ENCODE measurements around the gene TMBIM1. TPM values are rescaled to one million over a fixed set of nuclear protein-coding genes. Genes with fewer than 3 reads are reported as not detected.

TMBIM1 gene
- total and polyA plus RNA-seq, 2 donors (not counting 1 experiment from before 2014, with no cell fraction given), result 170 to 235 TPM

GRCh38 chr2:218294430-218295022 lies 2.2 kb upstream of the TMBIM1 start:
- Histone ChIP-seq H3K4me3 (replicated peaks in 1 of 4; ENCODE audit: control extremely low read depth in 1 of 4, insufficient read depth in 1 of 4, low read depth in 3 of 4, low read length in 4 of 4) (no peak overlapping the region), H3K79me2 (ENCODE audit: control insufficient read depth, insufficient read depth, low read length) (peaks cover 27% of the 10 kb centered on the region), H3K4me1 (ENCODE audit: control insufficient read depth, extremely low read depth, insufficient read depth, low read length) (peaks cover 16% of the 10 kb centered on the region), H3K4me2 (ENCODE audit: extremely low read depth, insufficient read depth, low read length) (no peak overlapping the region), H4K20me1 (ENCODE audit: control insufficient read depth, extremely low read depth, insufficient read depth, low read length) (no peaks in the 10 kb centered on the region), H3K9ac (ENCODE audit: insufficient read depth, low read length) (no peak overlapping the region), H3K27ac (ENCODE audit: insufficient read depth, low read length) (no peak overlapping the region), H3K9me3 (ENCODE audit: control insufficient read depth, insufficient read depth, low read depth, low read length) (no peaks in the 10 kb centered on the region), H3K36me3 (ENCODE audit: control insufficient read depth, insufficient read depth, low read length) (no peaks in the 10 kb centered on the region), H2AFZ (ENCODE audit: low read length) (no peak overlapping the region), H3K27me3 (ENCODE audit: control insufficient read depth, insufficient read depth, low read length) (no peaks in the 10 kb centered on the region)
- no peak for TF ChIP-seq EZH2 (IDR thresholded peaks at IDR 0.05; ENCODE audit: low read length, missing control alignments)
- TF ChIP-seq CTCF (conservative IDR thresholded peaks at IDR 0.05 in 1 of 2, IDR thresholded peaks at IDR 0.05 in 1 of 2; ENCODE audit: low read depth in 1 of 2, low read length in 2 of 2), result no peak
- DNase-seq (ENCODE audit: low read depth in 2 of 2), result no peak

DNA sequence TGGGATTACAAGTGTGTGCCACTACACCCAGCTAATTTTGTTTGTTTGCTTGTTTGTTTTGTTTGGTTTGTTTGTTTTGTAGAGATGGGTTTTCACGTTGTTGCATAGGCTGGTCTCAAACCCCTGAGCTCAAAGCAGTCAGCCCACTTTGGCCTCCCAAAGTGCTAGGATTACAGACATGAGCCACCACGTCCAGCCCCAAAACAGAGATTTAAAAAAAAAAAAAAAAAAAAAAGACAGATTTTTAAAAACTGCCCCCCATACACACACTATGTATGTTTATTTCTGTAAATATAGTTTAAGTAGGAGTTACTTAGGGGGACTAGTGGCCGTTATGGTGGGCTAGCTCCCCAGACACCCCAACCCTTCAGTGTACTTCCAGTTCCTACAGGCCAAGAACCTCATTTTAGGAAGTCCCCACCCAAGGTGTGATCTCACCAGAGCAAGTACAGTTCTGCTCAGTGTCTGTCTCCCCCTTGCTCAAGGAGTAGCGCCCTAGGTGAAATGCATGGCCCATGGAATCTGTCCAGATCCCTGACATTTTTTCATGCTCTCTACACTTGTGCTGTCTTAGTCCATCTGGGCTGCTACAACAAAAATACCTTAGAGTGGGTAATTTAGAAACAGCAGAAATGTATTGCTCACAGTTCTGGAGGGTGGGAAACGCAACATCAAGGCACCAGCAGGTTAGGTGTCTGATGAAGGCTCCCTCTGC lies 1.6 kb upstream of the TMBIM1 start:
- Histone ChIP-seq H3K79me2 (ENCODE audit: control insufficient read depth, insufficient read depth, low read length) (peaks cover 33% of the 10 kb centered on the region), H2AFZ (ENCODE audit: low read length) (no peak overlapping the region), H3K27ac (ENCODE audit: insufficient read depth, low read length) (no peak overlapping the region), H3K4me3 (replicated peaks in 1 of 4; ENCODE audit: control extremely low read depth in 1 of 4, insufficient read depth in 1 of 4, low read depth in 3 of 4, low read length in 4 of 4) (no peak overlapping the region), H3K9ac (ENCODE audit: insufficient read depth, low read length) (no peak overlapping the region), H3K36me3 (ENCODE audit: control insufficient read depth, insufficient read depth, low read length) (no peaks in the 10 kb centered on the region), H3K9me3 (ENCODE audit: control insufficient read depth, insufficient read depth, low read depth, low read length) (no peaks in the 10 kb centered on the region), H4K20me1 (ENCODE audit: control insufficient read depth, extremely low read depth, insufficient read depth, low read length) (no peaks in the 10 kb centered on the region), H3K4me2 (ENCODE audit: extremely low read depth, insufficient read depth, low read length) (no peak overlapping the region), H3K27me3 (ENCODE audit: control insufficient read depth, insufficient read depth, low read length) (no peaks in the 10 kb centered on the region), H3K4me1 (ENCODE audit: control insufficient read depth, extremely low read depth, insufficient read depth, low read length) (peaks cover 17% of the 10 kb centered on the region)
- no peak for TF ChIP-seq EZH2 (IDR thresholded peaks at IDR 0.05; ENCODE audit: low read length, missing control alignments)
- no peak for TF ChIP-seq CTCF (conservative IDR thresholded peaks at IDR 0.05 in 1 of 2, IDR thresholded peaks at IDR 0.05 in 1 of 2; ENCODE audit: low read depth in 1 of 2, low read length in 2 of 2)
- no peak for DNase-seq (ENCODE audit: low read depth in 2 of 2)

DNA sequence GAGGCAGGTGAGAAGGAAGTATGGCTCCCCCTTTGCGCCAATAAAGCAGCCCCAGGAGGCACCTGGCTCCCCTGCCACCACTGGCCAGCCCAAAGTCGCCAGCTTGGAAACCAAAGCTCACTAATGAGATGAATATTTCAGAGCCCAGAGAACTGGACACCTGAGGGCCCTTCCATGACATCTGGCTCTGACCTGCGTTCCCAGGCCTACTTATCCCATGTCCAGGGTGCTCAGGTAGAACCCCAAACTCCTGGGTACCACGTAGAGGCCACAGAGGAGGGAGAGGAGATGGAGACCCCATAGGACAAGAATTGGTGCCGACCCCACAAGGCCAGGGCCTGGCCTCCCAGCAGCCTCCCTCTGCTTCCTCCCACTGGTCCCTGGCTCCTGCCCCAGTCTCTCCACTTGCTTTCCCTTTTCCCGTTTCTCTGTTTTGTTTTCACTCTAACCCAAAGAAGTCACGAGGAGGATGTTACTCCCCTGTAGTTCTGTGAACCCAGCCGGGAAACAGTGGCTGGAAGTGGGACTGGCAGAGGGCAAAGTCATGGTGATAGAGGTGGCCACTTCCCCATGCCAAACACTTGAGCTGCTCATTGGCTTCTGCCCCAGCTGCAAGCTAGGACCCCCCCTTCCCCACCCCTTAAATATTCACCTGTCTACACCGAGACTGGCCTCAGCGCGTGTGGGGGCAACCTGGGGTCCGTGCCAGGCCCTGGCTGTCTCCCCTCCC lies 820 bp downstream of the TMBIM1 start:
- DNase-seq (ENCODE audit: low read depth in 2 of 2), result peak in 1 of 2 donors; percentile 41

More for the DNA sequence above, 820 bp downstream of the TMBIM1 start:
- TF ChIP-seq EZH2 (IDR thresholded peaks at IDR 0.05; ENCODE audit: low read length, missing control alignments) (no peak), CTCF (conservative IDR thresholded peaks at IDR 0.05 in 1 of 2, IDR thresholded peaks at IDR 0.05 in 1 of 2; ENCODE audit: low read depth in 1 of 2, low read length in 2 of 2) (no peak)
- peak overlapping the region; percentile 97 for H3K4me2 ChIP-seq (ENCODE audit: extremely low read depth, insufficient read depth, low read length)
- H3K79me2 ChIP-seq (ENCODE audit: control insufficient read depth, insufficient read depth, low read length), result peaks cover 43% of the 10 kb centered on the region
- H3K4me1 ChIP-seq (ENCODE audit: control insufficient read depth, extremely low read depth, insufficient read depth, low read length), result peaks cover 20% of the 10 kb centered on the region
- H3K27ac ChIP-seq (ENCODE audit: insufficient read depth, low read length), result peak overlapping the region; percentile 89
- H2AFZ ChIP-seq (ENCODE audit: low read length), result no peak overlapping the region
- peak overlapping the region; percentile 75 to 96 (median 94) for H3K4me3 ChIP-seq (replicated peaks in 1 of 4; ENCODE audit: control extremely low read depth in 1 of 4, insufficient read depth in 1 of 4, low read depth in 3 of 4, low read length in 4 of 4)
- H4K20me1 ChIP-seq (ENCODE audit: control insufficient read depth, extremely low read depth, insufficient read depth, low read length), result no peaks in the 10 kb centered on the region
- H3K36me3 ChIP-seq (ENCODE audit: control insufficient read depth, insufficient read depth, low read length), result no peaks in the 10 kb centered on the region
- H3K9ac ChIP-seq (ENCODE audit: insufficient read depth, low read length), result peak overlapping the region; percentile 84
- H3K9me3 ChIP-seq (ENCODE audit: control insufficient read depth, insufficient read depth, low read depth, low read length), result no peaks in the 10 kb centered on the region
- H3K27me3 ChIP-seq (ENCODE audit: control insufficient read depth, insufficient read depth, low read length), result no peaks in the 10 kb centered on the region

Data from fibroblast of lung (primary cell).